A549 (cell line): ENCODE measurements around the gene MED27. TPM values are rescaled to one million over a fixed set of nuclear protein-coding genes. Genes with fewer than 3 reads are reported as not detected.
"Not testable (repeated sequence)": the region's sequence is repeated elsewhere in the genome, so short reads cannot be mapped to it uniquely, and the experiment has no call there.

Experiments used
- ATAC-seq, 2 experiments: fragments of 200-7000 bp in 1 of 2; fragments of >200 bp in 1 of 2; cut with Nextera tagmentation in 1 of 2; cut with Tn5 transposase in 1 of 2; 3 replicates each; pipeline versions ENCODE4 v1.8.0 to v1.9.1; 2018 to 2020; ENCODE audit warnings: mild to moderate bottlenecking in 1 of 2, moderate library complexity in 1 of 2
- CTCF ChIA-PET: fragments of 300-600 bp; sonication (Branson Sonifier 250); formaldehyde crosslinking; extraction: SDS; loops from one replicate; lab custom pipeline; 2021; ENCODE audit warnings: antibody characterized with exemption, inconsistent platforms; lab: Yijun Ruan, JAX
- POLR2A ChIA-PET: fragments of 350-600 bp; formaldehyde crosslinking; extraction: SDS; loops from one replicate; lab custom pipeline; 2021; ENCODE audit warnings: antibody characterized with exemption, inconsistent platforms; lab: Yijun Ruan, JAX
- DNase-seq, 2 experiments: peaks; one replicate each; pipeline versions ENCODE4 v3.0.0 to v3.0.0-alpha.2; 2011 to 2016; ENCODE audit warnings: low read depth in 1 of 2, low spot score in 1 of 2
- FAIRE-seq: peaks from 2 replicates; lab custom pipeline; 2011; peaks lifted over from hg19 to GRCh38; lab: Jason Lieb, UNC
- H3K27ac ChIP-seq, 2 experiments: fragments of >200 bp; sonication (Bioruptor Twin); formaldehyde crosslinking; 3 replicates each; pipeline ENCODE4 v1.5.1; 2016 to 2017
- H3K4me1 ChIP-seq: fragments of >200 bp; sonication (Bioruptor Twin); formaldehyde crosslinking; 3 replicates; pipeline ENCODE4 v1.6.1; 2016
- H3K4me2 ChIP-seq: fragments of >200 bp; sonication (Bioruptor Twin); formaldehyde crosslinking; 3 replicates; pipeline ENCODE4 v1.6.1; 2016
- H3K4me3 ChIP-seq: fragments of >200 bp; sonication (Bioruptor Twin); formaldehyde crosslinking; 3 replicates; pipeline ENCODE4 v1.5.1; 2016
- H3K9me3 ChIP-seq: fragments of >200 bp; sonication (Bioruptor Twin); formaldehyde crosslinking; 3 replicates; pipeline ENCODE4 v1.6.1; 2016
- BCL3 ChIP-seq: fragments of >200 bp; sonication (Bioruptor Twin); formaldehyde crosslinking; IDR thresholded peaks from 3 replicates; pipeline ENCODE4 v1.6.1; 2016
- CBX2 ChIP-seq: fragments of 200-600 bp; sonication (generic); IDR thresholded peaks from 2 replicates; pipeline ENCODE4 v1.6.1; 2016; ENCODE audit warnings: low read depth, mild to moderate bottlenecking, borderline replicate concordance
- CEBPB ChIP-seq, 2 experiments: fragments of >200 bp in 1 of 2; sonication (Bioruptor Twin) in 1 of 2; formaldehyde crosslinking in 1 of 2; IDR thresholded peaks; 2 replicates each; pipeline ENCODE4 v1.6.1; 2012 to 2016
- EHF ChIP-seq: fragments of 250-450 bp; sonication (Bioruptor Pico); IDR thresholded peaks from 2 replicates; pipeline ENCODE4 v1.5.0; 2020; ENCODE audit warnings: mild to moderate bottlenecking
- EP300 ChIP-seq, 2 experiments: fragments of >200 bp; sonication (Bioruptor Twin); formaldehyde crosslinking; IDR thresholded peaks; 2 replicates in 1 of 2; 3 replicates in 1 of 2; pipeline ENCODE4 v1.6.1; 2016 to 2017
- ESRRA ChIP-seq: fragments of 150-350 bp; IDR thresholded peaks from 2 replicates; pipeline ENCODE4 v1.6.1; 2014; ENCODE audit warnings: mild to moderate bottlenecking, low read length, borderline replicate concordance
- FOSL2 ChIP-seq, 2 experiments: fragments of 450-650 bp in 1 of 2; fragments of >200 bp in 1 of 2; sonication (Bioruptor Twin) in 1 of 2; formaldehyde crosslinking; IDR thresholded peaks; 2 replicates each; pipeline versions ENCODE4 v1.5.0 to v1.6.1; 2016 to 2020; ENCODE audit warnings: mild to moderate bottlenecking in 1 of 2, moderate library complexity in 1 of 2
- FOXS1 ChIP-seq: fragments of 250-450 bp; sonication (Bioruptor Pico); IDR thresholded peaks from 2 replicates; pipeline ENCODE4 v1.5.0; 2020; ENCODE audit warnings: mild to moderate bottlenecking, moderate library complexity
- HDAC2 ChIP-seq: fragments of 200-600 bp; sonication (generic); IDR thresholded peaks from 2 replicates; pipeline ENCODE4 v1.6.1; 2016
- HOXA7 ChIP-seq: fragments of 250-450 bp; sonication (Bioruptor Pico); IDR thresholded peaks from 2 replicates; pipeline ENCODE4 v1.5.0; 2020; ENCODE audit warnings: mild to moderate bottlenecking, moderate library complexity
- HOXB5 ChIP-seq: fragments of 250-450 bp; sonication (Bioruptor Pico); IDR thresholded peaks from 2 replicates; pipeline ENCODE4 v1.5.0; 2020; ENCODE audit warnings: mild to moderate bottlenecking, moderate library complexity
- JUN ChIP-seq, 2 experiments: fragments of >200 bp; sonication (Bioruptor Twin); formaldehyde crosslinking; IDR thresholded peaks; 2 replicates in 1 of 2; 3 replicates in 1 of 2; pipeline ENCODE4 v1.6.1; 2016 to 2017
- JUNB ChIP-seq: fragments of >200 bp; sonication (Bioruptor Twin); formaldehyde crosslinking; IDR thresholded peaks from 2 replicates; pipeline ENCODE4 v1.6.1; 2016
- KDM1A ChIP-seq: fragments of 200-600 bp; sonication (generic); IDR thresholded peaks from 2 replicates; pipeline ENCODE4 v1.6.1; 2016; ENCODE audit warnings: low read depth, mild to moderate bottlenecking
- MAFK ChIP-seq: fragments of 450-650 bp; IDR thresholded peaks from 2 replicates; pipeline ENCODE4 v1.6.1; 2014; ENCODE audit not compliant: partially characterized antibody
- MAZ ChIP-seq: fragments of 150-350 bp; IDR thresholded peaks from 2 replicates; pipeline ENCODE4 v1.6.1; 2014; ENCODE audit warnings: antibody characterized with exemption, low read depth, low read length, borderline replicate concordance
- NFE2L2 ChIP-seq: fragments of 150-350 bp; conservative IDR thresholded peaks from 2 replicates; pipeline ENCODE4 v1.6.1; 2014; ENCODE audit warnings: low read length
- NPAS2 ChIP-seq: fragments of 250-450 bp; sonication (Bioruptor Pico); IDR thresholded peaks from 2 replicates; pipeline ENCODE4 v1.8.0; 2022; ENCODE audit warnings: mild to moderate bottlenecking, moderate library complexity, borderline replicate concordance
- NR3C1 ChIP-seq: fragments of >200 bp; sonication (Bioruptor Twin); formaldehyde crosslinking; IDR thresholded peaks from 3 replicates; pipeline ENCODE4 v1.6.1; 2017
- PBX3 ChIP-seq: IDR thresholded peaks from 2 replicates; pipeline ENCODE4 v1.6.1; 2012
- PHF8 ChIP-seq: fragments of 200-600 bp; sonication (generic); IDR thresholded peaks from 2 replicates; pipeline ENCODE4 v1.6.1; 2016; ENCODE audit warnings: low read depth, mild to moderate bottlenecking, antibody characterized with exemption, moderate library complexity, borderline replicate concordance
- POLR2AphosphoS2 ChIP-seq: conservative IDR thresholded peaks from 2 replicates; pipeline ENCODE4 v1.6.1; 2012; ENCODE audit warnings: low read length, improper control_type of control experiment, inconsistent platforms
- RAD21 ChIP-seq, 2 experiments: fragments of >200 bp in 1 of 2; sonication (Bioruptor Twin) in 1 of 2; formaldehyde crosslinking in 1 of 2; IDR thresholded peaks in 1 of 2; conservative IDR thresholded peaks in 1 of 2; 2 replicates in 1 of 2; 3 replicates in 1 of 2; pipeline ENCODE4 v1.6.1; 2012 to 2018; ENCODE audit warnings: inconsistent platforms in 1 of 2
- RARB ChIP-seq: fragments of 250-450 bp; sonication (Bioruptor Pico); IDR thresholded peaks from 2 replicates; pipeline ENCODE4 v1.8.0; 2021; ENCODE audit warnings: mild to moderate bottlenecking, moderate library complexity
- RCOR1 ChIP-seq: fragments of 150-350 bp; IDR thresholded peaks from 2 replicates; pipeline ENCODE4 v1.6.1; 2014; ENCODE audit warnings: antibody characterized with exemption, low read length, low read depth
- RFX5 ChIP-seq: fragments of 450-650 bp; IDR thresholded peaks from 2 replicates; pipeline ENCODE4 v1.7.1; 2014; ENCODE audit warnings: antibody characterized with exemption, mild to moderate bottlenecking, moderate library complexity
- RNF2 ChIP-seq: fragments of 200-600 bp; sonication (generic); IDR thresholded peaks from 2 replicates; pipeline ENCODE4 v1.6.1; 2016; ENCODE audit warnings: low read depth, mild to moderate bottlenecking, antibody characterized with exemption, moderate library complexity, borderline replicate concordance
- SMC3 ChIP-seq: fragments of >200 bp; sonication (Bioruptor Twin); formaldehyde crosslinking; IDR thresholded peaks from 3 replicates; pipeline ENCODE4 v1.6.1; 2018; ENCODE audit warnings: inconsistent platforms
- SREBF2 ChIP-seq: fragments of 450-650 bp; IDR thresholded peaks from 2 replicates; pipeline ENCODE4 v1.6.1; 2014; ENCODE audit warnings: mild to moderate bottlenecking, moderate library complexity
- ZC3H11A ChIP-seq: fragments of 450-650 bp; IDR thresholded peaks from 2 replicates; pipeline ENCODE4 v1.6.1; 2014; ENCODE audit warnings: antibody characterized with exemption, mild to moderate bottlenecking
- ZSCAN20 ChIP-seq: fragments of 250-450 bp; sonication (Bioruptor Pico); IDR thresholded peaks from 2 replicates; pipeline ENCODE4 v1.8.0; 2022; ENCODE audit warnings: mild to moderate bottlenecking, moderate library complexity
- WGBS: methylation state at CpG from one replicate; pipeline ENCODE4 v1.1.6; 2017; ENCODE audit errors: missing lambda C conversion rate; 5-methylcytosine and 5-hydroxymethylcytosine counted together
- polyA plus RNA-seq, 4 experiments: library from polyadenylated mRNA; depleted of rRNA in 3 of 4; stranded (reverse); fragments of >200 nt; fragmentation: RNase III in 1 of 4; extraction: RNeasy Plus Mini Kit Qiagen cat#74134 plus additional on column Dnase treatment in 1 of 4; gene quantifications; 2 replicates in 3 of 4; 3 replicates in 1 of 4; pipeline ENCODE4 v1.2.3, GENCODE V29; 2011 to 2017

The MED27 gene
- polyA plus RNA-seq, 2 of the 4 experiments (the other 2 are of a cell fraction) = 24.2 to 37.8 TPM

GRCh38 chr9:131923132-131923671, 156.5 kb downstream of the MED27 start:
- ChIA-PET POLR2A (no interaction called here), CTCF (no interaction called here)
- ATAC-seq (no peak), FAIRE-seq (no peak), DNase-seq (no peak)
- Histone ChIP-seq H3K4me3 (no peak overlapping the region), H3K27ac (no peak overlapping the region), H3K4me2 (no peak overlapping the region), H3K4me1 (no peaks in the 10 kb centered on the region), H3K9me3 (no peaks in the 10 kb centered on the region)
- WGBS = 87% methylated on average over 3 of the region's 3 CpGs
- TF ChIP-seq JUNB (no peak), JUN (IDR thresholded peaks at IDR 0.05) (no peak), RARB (no peak), KDM1A (no peak), FOSL2 (IDR thresholded peaks at IDR 0.05) (no peak), FOSL2 (CRISPR knock-in tag; IDR thresholded peaks at IDR 0.05) (no peak), NR3C1 (no peak), ZC3H11A (no peak)

GRCh38 chr9:131921635-131922034, 158.0 kb downstream of the MED27 start:
- CTCF ChIA-PET, ATAC-seq, H3K27ac ChIP-seq, H3K4me1 ChIP-seq, FAIRE-seq, H3K4me3 ChIP-seq, POLR2A ChIA-PET, H3K9me3 ChIP-seq, H3K4me2 ChIP-seq, DNase-seq: not testable (repeated sequence)
- WGBS = 93% methylated on average over 4 of the region's 5 CpGs

- TF ChIP-seq HDAC2 (no peak), PHF8 (no peak), HOXB5 (no peak), RNF2 (no peak), SMC3 (no peak), NPAS2 (CRISPR knock-in tag) (no peak), ESRRA (no peak), CBX2 (no peak), NFE2L2 (no peak), EHF (CRISPR knock-in tag) (no peak), MAZ (no peak), POLR2AphosphoS2 (no peak), ZSCAN20 (CRISPR knock-in tag) (no peak), RCOR1 (no peak)
- TF ChIP-seq, all 56 proteins: peak for 0
- H3K4me2 ChIP-seq = no peak overlapping the region
- no peaks in the 10 kb centered on the region for H3K9me3 ChIP-seq
- no peaks in the 10 kb centered on the region for H3K4me1 ChIP-seq
- no peak overlapping the region for H3K4me3 ChIP-seq
- FAIRE-seq = no peak
- ChIA-PET POLR2A (no interaction called here), CTCF (interaction anchor here (1.0 kb wide), 1 partner anchor 52 kb away, joined by 3 read pairs; no protein-coding TSS in a partner anchor)
- WGBS = 71% methylated on average over 1 of the region's 1 CpG
- H3K27ac ChIP-seq = no peak overlapping the region
- no peak for ATAC-seq
- DNase-seq = no peak
Measured at GRCh38 chr9:131919216-131919615, 160.5 kb downstream of the MED27 start.

GRCh38 chr9:131918481-131918880, 161.2 kb downstream of the MED27 start:
- ChIA-PET CTCF (interaction anchor here (1.0 kb wide), 1 partner anchor 51 kb away, joined by 3 read pairs; no protein-coding TSS in a partner anchor), POLR2A (no interaction called here)
- FAIRE-seq = no peak
- H3K9me3 ChIP-seq = no peaks in the 10 kb centered on the region
- DNase-seq = no peak
- ATAC-seq = no peak
- no peak overlapping the region for H3K4me2 ChIP-seq
- no peaks in the 10 kb centered on the region for H3K4me1 ChIP-seq
- WGBS = 82% methylated on average over 5 of the region's 5 CpGs
- H3K4me3 ChIP-seq = no peak overlapping the region
- no peak overlapping the region for H3K27ac ChIP-seq
- TF ChIP-seq SMC3 (no peak), NPAS2 (CRISPR knock-in tag) (no peak), FOXS1 (CRISPR knock-in tag) (no peak), JUNB (no peak), RAD21 (conservative IDR thresholded peaks at IDR 0.05 in 1 of 2, IDR thresholded peaks at IDR 0.05 in 1 of 2) (no peak), JUN (IDR thresholded peaks at IDR 0.05) (no peak), MAZ (no peak), CEBPB (IDR thresholded peaks at IDR 0.05) (no peak), RFX5 (no peak), MAFK (no peak), ZSCAN20 (CRISPR knock-in tag) (no peak), PBX3 (no peak), EP300 (IDR thresholded peaks at IDR 0.05) (no peak), HOXA7 (CRISPR knock-in tag) (no peak), SREBF2 (no peak), BCL3 (no peak)
